Suppressor macrophage (primary cell): ENCODE data around the gene PLCH1.

Source experiments
- DNase-seq, 4 experiments: peaks; one replicate each; pipeline ENCODE4 v3.0.0-alpha.2; 2020 to 2022

The PLCH1 gene

DNA sequence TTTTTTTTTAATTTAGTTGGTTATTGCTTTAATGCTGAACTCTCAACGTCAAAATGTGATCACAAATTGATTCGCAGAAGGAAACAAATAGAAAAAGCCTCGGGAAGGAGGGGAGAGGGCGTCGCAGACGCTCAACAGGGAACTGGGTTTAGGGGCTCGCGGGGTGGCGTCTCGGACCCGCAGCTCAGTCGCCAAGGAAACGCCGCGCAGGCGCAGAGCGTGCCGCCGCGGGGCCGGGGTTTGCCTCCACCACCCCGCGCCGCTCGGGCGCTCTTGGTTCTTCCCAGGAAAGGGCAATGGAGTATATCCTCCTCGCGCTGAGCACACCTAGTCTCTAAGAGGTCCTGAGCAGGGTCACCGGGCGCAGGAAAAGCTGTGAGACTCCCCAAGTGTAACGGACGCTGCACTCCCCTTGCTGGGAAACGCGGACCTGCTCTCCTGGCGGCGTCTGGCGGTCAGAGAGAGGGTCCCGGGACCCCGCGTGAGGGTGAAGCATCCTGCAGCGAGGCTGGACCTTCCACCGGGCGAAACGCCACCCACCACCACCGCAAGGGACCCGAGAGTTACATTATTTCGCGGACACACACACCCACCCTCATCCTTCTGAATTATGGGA, 753 bp downstream of the PLCH1 start:
- peak in 3 of 4 experiments; percentile 22 to 58 (median 43) for DNase-seq

DNA sequence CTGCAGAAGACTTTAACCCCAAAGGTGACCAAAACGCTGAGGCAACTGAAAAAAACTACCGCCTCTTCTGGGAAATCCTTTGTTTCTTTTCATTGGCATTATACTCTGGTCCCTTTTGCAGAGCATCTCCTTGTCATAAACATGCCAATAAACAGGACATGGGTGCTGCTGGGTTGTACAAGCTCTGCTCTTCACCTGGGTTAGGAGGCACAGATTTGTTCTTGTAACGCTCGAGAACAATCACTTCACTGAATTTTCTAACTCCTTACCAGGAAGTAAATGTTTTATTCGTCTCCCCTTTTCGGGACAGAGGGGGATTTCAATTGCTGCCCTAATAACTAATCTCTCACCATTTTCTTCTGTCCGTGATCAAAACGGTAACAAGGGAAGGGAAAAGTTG, 1.3 kb downstream of the PLCH1 start:
- peak in 1 of 4 experiments; percentile 9 for DNase-seq

DNA sequence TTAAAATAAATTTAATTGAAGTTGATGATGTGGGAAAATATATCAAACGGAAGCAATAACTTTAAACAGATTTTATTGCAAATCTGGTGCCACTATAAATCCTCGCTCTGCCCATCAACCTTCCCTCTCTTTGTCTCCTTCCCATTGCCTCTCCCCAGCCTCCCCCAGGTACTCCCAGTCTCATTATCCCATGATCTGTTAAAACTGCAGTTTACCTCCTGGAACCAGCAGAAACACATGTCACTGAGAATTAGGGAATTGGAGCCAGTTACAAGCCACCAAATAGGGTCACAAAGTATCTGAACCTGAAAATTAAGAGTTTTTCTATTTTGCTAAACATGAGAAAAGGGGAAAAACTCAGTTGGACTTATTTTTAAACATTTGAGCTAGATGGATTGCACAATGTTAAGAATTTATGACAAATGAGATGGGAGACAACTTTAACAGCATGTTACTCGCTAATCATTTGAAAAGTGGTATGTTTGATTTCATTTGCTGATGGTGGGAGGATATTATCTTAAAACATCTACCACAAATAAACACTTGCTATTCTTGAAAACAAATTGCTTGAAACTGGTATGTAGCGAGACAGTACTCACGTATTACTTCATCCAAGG, 2.4 kb downstream of the PLCH1 start:
- no peak for DNase-seq

DNA sequence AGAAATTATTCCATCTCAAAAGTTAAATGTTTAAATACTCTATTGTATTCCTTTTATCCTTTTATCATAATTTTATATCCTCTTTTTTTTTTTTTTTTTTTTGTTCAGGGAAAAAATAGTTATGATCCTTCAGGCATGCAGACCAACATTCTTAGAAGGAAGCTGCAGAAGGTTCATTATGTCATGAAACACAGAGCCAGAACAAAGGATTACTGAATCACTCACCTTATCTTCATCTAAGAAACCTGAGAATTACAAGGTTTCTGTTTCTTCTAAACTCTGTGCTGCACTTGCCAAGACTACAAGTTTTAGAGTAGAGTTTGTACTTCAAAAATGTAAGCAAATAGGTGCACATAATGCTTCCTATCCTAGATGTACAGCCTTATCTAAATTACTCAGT, 3.3 kb downstream of the PLCH1 start:
- DNase-seq, result no peak

DNA sequence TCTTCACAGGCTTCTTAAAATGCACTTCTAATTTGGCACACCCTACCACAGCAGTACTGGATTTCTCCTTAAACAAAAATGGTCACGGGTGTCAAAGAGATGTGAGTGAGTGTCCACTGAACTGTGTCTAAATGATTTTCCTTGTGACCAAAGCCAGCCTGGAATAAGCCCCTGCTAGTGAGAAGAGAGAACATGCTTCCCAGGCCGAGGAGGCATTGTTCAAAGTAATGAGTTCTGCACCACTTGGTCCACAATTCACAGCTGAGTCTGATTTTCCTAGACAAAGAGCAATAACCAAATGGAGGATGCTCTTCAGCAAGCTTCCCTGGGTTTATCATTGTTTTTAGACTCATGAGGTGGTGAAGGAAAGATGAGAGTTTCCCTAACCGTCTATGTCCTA, 3.8 kb downstream of the PLCH1 start:
- no peak for DNase-seq

DNA sequence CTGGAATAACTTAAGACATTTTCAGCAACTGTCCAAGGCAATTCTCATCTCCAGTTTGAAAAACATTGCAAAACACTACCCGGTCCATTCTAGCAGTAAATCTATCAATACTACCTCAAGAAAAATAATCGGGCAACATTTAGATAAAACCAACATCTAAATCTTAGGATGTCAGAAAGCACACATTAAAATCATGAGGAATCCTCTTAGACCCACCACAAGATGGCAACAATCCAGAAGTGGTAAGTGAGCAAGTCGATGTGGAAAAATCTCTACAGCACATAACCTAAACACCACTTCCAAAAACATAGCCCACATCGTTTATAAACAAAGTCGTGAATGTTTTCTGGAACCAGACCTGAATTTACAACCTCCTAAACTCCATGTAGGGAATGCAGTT, 5.7 kb downstream of the PLCH1 start:
- DNase-seq, result peak in 1 of 4 experiments; percentile 19

DNA sequence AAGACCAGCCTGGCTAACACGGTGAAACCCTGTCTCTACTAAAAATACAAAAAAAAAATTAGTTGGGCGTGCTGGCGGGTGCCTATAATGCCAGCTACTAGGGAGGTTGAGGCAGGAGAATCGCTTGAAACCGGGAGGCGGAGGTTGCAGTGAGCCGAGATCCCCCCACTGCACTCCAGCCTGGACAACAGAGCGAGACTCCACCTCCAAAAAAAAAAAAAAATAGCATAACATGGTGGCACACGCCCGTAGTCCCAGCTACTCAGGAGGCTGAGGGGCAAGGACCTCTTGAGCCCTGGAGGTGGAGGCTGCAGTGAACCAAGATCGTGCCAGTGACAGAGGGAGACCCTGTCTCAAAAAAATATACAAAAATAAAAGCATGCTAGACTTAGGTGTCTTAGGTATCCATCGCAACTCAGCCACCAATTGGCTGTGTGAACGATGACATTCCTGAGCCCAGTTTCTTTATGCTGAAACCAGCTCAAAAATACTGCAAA, 6.2 kb downstream of the PLCH1 start:
- no peak for DNase-seq

DNA sequence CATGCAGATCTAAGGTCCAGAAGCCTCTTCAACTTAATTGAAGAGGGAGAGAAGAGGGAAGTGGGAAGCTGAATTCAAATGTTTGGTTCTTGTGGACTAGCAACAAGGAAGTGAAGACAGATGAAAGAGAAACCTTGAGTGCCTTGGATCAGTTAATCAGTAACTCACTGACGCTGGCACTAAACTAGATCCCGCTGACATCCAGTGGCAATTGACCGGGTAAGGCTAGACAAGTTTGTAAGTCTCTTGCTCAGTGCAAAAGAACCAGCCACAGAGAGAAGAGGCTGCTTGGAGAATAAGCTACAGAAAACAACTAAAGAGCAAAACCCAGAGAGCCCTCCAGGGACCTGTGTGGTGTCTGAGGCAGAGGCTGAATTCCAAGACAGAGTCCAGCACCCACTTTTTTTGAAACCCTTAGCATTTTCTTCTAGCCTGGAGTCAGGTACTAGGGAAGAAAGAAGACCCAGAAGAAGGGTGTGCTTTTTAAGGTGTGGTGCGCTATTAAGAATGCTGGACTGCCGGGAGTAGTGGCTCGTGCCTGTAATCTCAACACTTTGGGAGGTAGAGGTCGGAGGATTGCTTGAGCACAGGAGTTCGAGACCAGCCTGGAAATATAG, 6.9 kb downstream of the PLCH1 start:
- DNase-seq, result peak; percentile 29 to 61 (median 48)

DNA sequence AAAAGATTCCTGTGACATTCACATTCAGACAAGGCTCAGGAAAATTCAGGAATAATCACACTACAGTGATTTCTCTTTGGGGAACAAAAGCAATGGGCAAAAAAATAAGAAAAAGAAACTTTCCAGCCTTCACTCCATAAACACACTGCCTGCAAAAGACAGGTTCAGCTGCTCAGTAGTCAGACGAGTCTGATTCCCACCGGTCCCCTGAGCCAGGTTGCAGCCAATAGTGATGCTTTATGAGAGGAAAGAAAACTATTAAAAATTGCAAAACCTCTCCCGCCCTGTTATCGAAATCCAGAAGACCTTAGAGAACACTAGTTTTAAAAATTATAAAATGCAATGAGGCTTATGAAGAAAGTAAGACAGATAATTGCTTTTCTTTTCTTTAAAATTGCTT, 8.5 kb downstream of the PLCH1 start:
- no peak for DNase-seq

DNA sequence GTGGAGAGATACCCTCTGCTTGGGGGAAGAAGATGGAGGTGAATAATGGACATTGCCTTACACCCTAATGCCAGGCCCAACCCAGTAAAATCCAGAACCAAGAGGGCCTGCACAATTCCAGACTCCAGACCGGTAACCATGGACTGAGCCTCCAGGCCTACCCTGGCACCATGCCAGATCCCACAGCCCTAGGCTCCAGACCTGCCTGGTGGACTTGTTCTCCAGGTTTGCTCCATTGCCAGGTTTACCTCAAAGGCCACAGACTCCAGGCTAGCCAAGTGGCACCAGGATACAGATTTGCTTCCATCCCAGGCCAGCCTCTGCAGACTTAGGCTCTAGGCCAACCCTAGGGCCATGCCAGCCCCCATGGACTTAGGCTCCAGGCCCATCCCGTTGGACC, 14.0 kb downstream of the PLCH1 start:
- DNase-seq, result no peak

DNA sequence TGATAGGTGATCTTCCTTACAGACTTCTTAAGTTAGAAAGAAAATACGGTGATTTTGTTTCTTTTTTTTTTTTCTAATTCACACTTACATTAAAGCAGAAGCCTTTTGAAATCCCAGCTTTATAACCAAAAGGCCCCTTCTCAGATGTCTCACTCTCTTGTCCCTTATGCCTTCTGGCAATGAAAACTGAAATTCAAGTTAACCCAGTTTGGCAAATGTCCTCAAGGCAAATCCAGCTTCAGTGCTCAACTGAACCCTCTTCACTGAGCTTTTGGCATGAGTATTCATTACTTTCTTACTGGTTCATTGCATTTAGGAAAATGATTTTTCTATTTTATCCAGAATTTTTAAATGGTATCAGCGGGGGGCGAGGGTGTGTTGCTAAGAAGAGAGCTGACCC, 17.0 kb downstream of the PLCH1 start:
- no peak for DNase-seq

DNA sequence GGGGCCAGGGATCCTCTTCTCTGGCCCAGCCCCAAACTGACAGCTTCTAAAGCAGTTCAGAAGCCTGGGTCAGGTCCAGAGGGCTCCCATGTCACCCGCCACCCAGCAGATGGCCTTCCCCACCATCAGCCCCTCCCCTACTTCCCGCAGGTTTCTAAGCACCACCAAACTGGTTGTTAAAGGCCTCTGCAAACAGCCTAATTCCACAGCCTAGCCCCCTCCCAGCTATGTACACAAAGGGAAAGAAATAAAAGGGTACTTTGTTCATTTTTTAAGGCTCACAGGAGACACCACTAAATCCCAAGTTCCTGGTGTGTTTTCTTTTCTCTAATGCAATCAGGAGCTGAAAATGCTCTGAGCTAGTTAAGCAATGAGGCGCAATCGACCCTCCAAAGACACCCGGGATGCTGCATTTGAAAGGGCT, 30.6 kb downstream of the PLCH1 start:
- no peak for DNase-seq

DNA sequence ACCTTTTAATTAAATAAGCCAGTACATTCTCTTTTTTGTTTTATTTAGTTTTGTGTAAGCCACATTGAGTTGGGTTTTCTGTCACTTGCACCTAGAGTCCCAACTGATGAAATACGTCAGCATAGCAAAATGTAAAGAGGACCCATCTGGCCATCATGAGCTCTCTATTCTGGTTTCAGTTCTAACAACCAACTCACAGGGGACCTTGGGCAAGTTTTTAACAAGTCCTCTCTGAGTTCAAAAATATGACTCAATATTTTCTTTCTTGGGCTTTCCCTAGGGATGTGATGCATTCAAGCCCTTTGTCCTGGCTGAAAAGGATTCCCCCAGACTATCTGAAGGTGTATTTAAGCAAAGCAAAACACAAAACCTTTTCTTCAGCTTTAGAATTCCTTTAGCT, 32.9 kb downstream of the PLCH1 start:
- DNase-seq, result no peak

DNA sequence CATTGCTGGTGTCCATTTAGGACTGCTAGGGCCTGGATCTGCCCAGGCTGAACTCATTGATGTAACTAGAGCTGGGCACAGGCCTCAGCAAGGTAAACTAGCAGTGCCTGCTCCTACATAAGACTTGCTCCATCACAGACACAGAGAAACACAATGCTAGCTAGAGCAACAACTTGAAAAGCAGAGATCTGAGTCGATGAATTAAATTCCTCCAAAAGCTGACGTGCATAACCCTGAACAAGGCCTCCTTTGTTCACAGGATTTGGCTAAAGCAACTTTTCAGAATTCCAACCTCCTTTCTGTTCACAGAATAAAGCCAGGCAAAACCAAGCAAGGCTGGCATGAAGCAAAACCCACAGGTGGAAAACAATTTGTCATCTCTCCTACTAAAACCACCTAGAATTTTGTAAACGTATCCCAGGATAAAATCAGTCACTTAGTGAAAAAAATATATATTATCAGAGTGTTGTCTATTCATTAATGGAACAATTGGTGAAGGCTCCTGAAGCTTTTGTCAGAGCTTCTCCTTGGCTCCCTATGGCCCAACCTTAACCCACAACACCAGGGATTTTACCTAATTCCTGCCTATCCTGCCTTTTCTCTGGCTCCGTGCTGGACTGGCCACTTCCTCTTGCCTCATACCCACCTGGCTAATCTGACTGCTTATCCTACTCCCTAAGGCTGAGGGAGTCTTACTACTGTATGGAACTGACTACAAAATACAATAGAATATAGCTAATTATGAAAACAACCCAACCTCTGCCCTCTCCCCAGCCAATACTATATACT, 39.9 kb downstream of the PLCH1 start:
- DNase-seq, result no peak

DNA sequence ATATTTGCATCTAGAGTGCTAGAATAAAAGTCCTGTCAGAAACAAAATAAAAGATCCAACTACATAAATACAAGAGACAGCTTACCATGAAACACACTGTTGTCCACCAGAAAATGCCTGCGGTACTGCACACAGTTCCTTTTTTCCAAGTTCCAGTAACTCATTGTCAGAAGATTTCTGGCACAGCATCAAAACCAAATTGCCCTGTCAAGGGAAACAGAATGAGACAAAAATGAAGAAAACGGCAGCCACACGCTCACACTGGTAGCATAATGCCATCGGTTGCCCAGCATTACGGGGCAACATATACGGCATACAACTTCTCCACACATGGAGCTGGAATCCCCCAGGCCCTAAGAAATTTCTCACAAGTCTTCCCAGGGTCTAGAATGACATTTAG, 40.8 kb downstream of the PLCH1 start:
- DNase-seq, result peak; percentile 33 to 53 (median 44)

DNA sequence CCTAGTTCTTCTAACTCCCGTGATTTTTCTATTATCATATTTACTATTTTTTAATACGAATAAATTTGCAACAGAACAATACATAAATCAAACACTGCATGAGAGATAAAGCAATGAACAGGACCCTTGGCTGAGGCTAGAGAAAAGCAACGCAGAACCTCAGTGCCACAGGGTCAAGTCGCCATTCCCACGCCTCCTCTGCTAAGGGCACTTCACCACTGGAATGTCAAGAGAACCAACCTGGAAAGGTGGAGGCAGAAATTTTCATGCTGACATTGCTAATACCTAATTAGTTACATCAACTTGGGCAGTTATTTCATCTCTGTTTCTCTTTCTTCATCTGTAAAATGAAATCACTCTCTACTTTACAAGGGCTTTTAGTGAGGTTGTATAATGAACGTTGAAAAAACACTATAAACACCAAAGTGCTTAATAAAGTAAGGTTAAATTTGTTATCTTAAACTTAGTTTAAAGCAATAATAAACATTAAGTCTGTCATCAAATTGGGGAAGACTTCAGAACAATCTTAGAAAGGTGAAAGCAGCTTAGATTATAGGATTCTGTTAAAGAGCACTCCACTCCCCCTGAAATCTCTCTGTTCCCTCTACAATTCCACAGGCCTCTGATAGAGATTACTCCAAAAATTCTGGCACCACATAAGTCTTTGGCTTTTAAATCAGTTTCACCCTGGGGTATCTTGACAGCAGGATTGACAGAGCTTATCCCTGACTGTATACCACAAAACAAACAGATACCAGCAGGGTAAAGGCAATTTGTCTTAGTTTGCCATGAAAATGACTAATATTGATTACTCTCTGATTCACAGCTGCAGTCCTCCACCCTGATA, 41.9 kb downstream of the PLCH1 start:
- DNase-seq, result no peak

DNA sequence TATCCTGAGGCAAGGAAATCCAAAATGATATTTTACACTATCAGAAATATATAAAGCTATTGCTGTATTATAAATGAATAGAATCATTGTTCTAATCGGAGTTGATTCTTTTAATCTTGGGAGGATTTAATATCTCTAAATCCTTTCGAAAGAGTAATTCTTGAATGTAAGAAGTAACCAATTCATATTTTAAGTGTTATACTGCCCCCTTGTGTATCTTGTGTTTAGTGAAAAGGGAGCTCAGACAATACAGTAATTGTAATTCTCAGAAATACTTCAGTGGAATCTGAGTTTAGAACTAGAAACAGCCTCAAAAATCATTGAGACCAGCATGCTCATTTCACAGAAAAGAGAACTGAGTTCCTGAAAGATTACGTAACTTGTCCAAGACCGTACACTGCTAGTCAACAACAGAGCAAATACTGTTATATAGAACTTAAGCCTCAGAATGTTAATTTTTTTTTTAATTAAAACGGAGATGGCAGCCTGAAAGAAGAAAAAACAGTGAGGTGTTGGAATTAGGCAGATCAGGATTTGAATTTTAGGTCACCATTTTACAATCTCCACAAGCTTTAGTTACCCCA, 42.9 kb downstream of the PLCH1 start:
- peak in 3 of 4 experiments; percentile 52 to 88 (median 81) for DNase-seq

DNA sequence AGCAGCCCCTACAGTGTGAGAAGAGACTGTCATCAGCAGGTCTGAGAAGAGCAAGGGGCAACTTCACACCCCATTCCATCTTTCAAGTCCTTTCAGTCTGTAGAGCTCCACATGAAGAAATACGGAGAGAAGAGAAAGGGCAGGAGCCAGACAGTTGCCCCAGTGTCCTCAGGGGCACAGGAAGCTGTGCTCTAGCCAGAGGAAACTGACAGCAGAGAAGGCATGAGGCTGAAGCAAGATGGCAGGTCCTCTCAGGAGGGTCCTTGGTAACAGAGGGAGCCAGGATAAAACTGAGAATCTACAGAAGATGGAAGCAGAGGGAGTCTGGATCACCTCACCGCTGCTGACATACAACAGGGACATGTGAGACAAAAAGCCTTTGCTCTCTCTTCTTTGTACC, 47.3 kb downstream of the PLCH1 start:
- no peak for DNase-seq

DNA sequence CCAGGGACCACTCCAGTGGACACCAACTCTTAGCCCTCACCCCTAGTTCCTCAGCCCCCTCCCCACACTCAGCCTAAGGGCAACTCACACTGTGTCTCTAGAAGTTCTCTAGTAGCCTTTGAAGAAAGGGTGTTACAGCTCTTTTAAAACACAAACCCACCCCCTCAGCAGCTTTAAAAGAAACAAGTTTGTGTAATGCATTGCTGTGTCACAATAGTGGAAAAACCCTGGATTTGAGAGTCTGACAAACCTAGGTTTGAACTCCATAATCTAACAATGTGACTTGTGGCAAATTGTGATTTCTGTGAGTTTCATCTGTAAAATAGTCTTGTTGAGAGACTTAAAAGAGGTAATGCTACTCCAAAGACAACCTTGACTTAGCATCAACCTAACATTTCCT, 54.0 kb downstream of the PLCH1 start:
- DNase-seq, result peak in 1 of 4 experiments; percentile 8

DNA sequence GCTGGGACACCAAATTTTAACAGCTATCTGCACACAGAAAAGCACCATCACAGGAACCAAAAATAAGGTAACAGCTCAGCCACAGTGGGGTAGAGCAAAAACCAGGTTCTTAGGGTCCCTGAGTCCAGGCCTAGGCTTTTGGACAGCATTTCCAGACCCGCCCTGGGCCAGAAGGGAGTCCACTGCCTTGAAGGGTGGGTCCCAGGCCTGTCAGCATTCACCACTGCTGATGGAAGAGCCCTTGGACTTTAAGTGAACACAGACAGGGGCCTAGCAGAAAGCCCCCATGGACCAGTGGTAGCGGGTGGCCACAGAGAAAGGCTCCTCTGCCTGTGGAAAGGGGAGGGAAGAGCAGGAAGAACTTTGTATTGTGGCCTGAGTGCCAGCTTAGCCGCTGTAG, 56.4 kb downstream of the PLCH1 start:
- DNase-seq, result no peak

DNA sequence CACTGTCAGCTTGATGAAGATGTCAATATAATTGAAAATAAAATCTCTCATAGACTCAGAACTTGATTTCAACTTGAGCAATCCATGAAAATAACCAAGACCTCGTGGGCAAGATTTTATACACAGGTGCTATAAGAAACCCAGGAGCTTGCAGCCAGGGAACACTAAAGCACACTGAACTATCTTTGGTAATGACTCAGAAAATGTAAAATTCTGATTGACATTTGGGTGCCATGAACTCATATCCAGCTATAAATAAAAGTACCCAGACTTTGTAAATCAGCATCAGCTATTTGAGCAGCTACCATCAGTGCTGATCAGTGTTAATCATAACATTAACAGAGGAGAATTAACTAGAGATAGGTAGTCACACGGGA, 61.5 kb downstream of the PLCH1 start:
- DNase-seq, result no peak
